HepG2 (cell line): ENCODE data around the gene MLX. TPM values are rescaled to one million over a fixed set of nuclear protein-coding genes. Genes with fewer than 3 reads are reported as not detected.
A peak's percentile ranks its signal among the peaks of the same experiment; 100 is the strongest.

Source experiments
- EZH2 ChIP-seq: conservative IDR thresholded peaks from 2 replicates; pipeline ENCODE4 v1.6.1; 2012; ENCODE audit warnings: mild to moderate bottlenecking, low read depth, low read length, moderate library complexity
- FOXK1 ChIP-seq: sonication (generic); formaldehyde crosslinking; IDR thresholded peaks from 2 replicates; pipeline ENCODE4 v1.4.0; 2020; ENCODE audit warnings: low read depth, missing genetic modification reagents, borderline replicate concordance
- HES4 ChIP-seq: sonication (generic); formaldehyde crosslinking; IDR thresholded peaks from 2 replicates; pipeline ENCODE4 v1.9.0; 2021; ENCODE audit warnings: mild to moderate bottlenecking, missing genetic modification reagents, borderline replicate concordance
- MTF1 ChIP-seq: sonication (generic); formaldehyde crosslinking; IDR thresholded peaks from 2 replicates; pipeline ENCODE4 v1.5.0; 2020; ENCODE audit warnings: missing genetic modification reagents
- SRY ChIP-seq: sonication (generic); formaldehyde crosslinking; IDR thresholded peaks from 2 replicates; pipeline ENCODE4 v1.8.0; 2022; ENCODE audit warnings: mild to moderate bottlenecking, missing genetic modification reagents
- STAG1 ChIP-seq: sonication (generic); formaldehyde crosslinking; IDR thresholded peaks from 2 replicates; pipeline ENCODE4 v1.4.0; 2020; ENCODE audit warnings: missing genetic modification reagents
- TBP ChIP-seq: sonication (generic); formaldehyde crosslinking; IDR thresholded peaks from 2 replicates; pipeline ENCODE4 v1.5.0; 2020; ENCODE audit warnings: missing genetic modification reagents
- TEAD3 ChIP-seq: optimal IDR thresholded peaks from 2 replicates; pipeline ENCODE3; 2016; ENCODE audit warnings: borderline replicate concordance
- TGIF2 ChIP-seq: IDR thresholded peaks from 2 replicates; pipeline ENCODE4 v1.6.1; 2016; ENCODE audit warnings: control low read depth, missing compliant biosample characterization
- ZNF17 ChIP-seq: sonication (generic); formaldehyde crosslinking; IDR thresholded peaks from 2 replicates; pipeline ENCODE4 v1.5.0; 2020; ENCODE audit warnings: mild to moderate bottlenecking, missing genetic modification reagents
- ZNF432 ChIP-seq: sonication (generic); formaldehyde crosslinking; IDR thresholded peaks from 2 replicates; pipeline ENCODE4 v1.5.0; 2020; ENCODE audit warnings: missing genetic modification reagents, mild to moderate bottlenecking, borderline replicate concordance
- ZNF484 ChIP-seq: sonication (generic); formaldehyde crosslinking; IDR thresholded peaks from 2 replicates; pipeline ENCODE4 v1.5.1; 2020; ENCODE audit warnings: mild to moderate bottlenecking, low read depth, missing genetic modification reagents, borderline replicate concordance
- polyA plus RNA-seq, 8 experiments: library from polyadenylated mRNA; depleted of rRNA in 3 of 8; stranded (reverse) in 7 of 8; unstranded in 1 of 8; fragments of >200 nt; fragmentation: Illumina TruSeq in 4 of 8; extraction: Trizol in 4 of 8; gene quantifications; 2 replicates each; pipeline versions ENCODE4 v1.2.1 to v1.2.3, GENCODE V29; 2011 to 2016; ENCODE audit warnings: low read depth in 4 of 8, missing spikeins in 1 of 8, mixed read lengths in 1 of 8; ENCODE audit not compliant: insufficient read depth in 1 of 8
- total RNA-seq, 5 experiments: library from RNA; depleted of rRNA; stranded (reverse); fragments of >200 nt; fragmentation: Illumina TruSeq; extraction: Trizol; gene quantifications; 2 replicates each; pipeline ENCODE4 v1.2.3, GENCODE V29; 2016; ENCODE audit warnings: low read depth in 1 of 5
- TF ChIP-seq, protein P1 (sequence below): sonication (generic); formaldehyde crosslinking; IDR thresholded peaks from 2 replicates; pipeline ENCODE4 v1.5.0; 2020; ENCODE audit warnings: mild to moderate bottlenecking, missing genetic modification reagents
- TF ChIP-seq, protein P2 (sequence below): sonication (generic); formaldehyde crosslinking; IDR thresholded peaks from 2 replicates; pipeline ENCODE4 v1.5.0; 2020; ENCODE audit warnings: mild to moderate bottlenecking, missing genetic modification reagents, moderate library complexity
- TF ChIP-seq, protein P3 (sequence below), 2 experiments: sonication (generic) in 1 of 2; formaldehyde crosslinking in 1 of 2; IDR thresholded peaks; 2 replicates each; pipeline versions ENCODE4 v1.5.1 to v1.6.1; 2011 to 2020; ENCODE audit warnings: borderline replicate concordance in 1 of 2, low read depth in 1 of 2, low read length in 1 of 2, mild to moderate bottlenecking in 1 of 2, missing genetic modification reagents in 1 of 2, moderate library complexity in 1 of 2
- TF ChIP-seq, protein P4 (sequence below): sonication (generic); formaldehyde crosslinking; IDR thresholded peaks from 2 replicates; pipeline ENCODE4 v1.4.0; 2020; ENCODE audit warnings: missing genetic modification reagents, borderline replicate concordance
- TF ChIP-seq, protein P5 (sequence below): sonication (generic); formaldehyde crosslinking; IDR thresholded peaks from 2 replicates; pipeline ENCODE4 v1.5.1; 2020; ENCODE audit warnings: mild to moderate bottlenecking, moderate library complexity, missing genetic modification reagents

The MLX gene
- total and polyA plus RNA-seq, 2 of the 13 experiments (the other 11 are each of a cell fraction or from before 2014, with no cell fraction given) = 38.9 to 74.4 TPM

DNA sequence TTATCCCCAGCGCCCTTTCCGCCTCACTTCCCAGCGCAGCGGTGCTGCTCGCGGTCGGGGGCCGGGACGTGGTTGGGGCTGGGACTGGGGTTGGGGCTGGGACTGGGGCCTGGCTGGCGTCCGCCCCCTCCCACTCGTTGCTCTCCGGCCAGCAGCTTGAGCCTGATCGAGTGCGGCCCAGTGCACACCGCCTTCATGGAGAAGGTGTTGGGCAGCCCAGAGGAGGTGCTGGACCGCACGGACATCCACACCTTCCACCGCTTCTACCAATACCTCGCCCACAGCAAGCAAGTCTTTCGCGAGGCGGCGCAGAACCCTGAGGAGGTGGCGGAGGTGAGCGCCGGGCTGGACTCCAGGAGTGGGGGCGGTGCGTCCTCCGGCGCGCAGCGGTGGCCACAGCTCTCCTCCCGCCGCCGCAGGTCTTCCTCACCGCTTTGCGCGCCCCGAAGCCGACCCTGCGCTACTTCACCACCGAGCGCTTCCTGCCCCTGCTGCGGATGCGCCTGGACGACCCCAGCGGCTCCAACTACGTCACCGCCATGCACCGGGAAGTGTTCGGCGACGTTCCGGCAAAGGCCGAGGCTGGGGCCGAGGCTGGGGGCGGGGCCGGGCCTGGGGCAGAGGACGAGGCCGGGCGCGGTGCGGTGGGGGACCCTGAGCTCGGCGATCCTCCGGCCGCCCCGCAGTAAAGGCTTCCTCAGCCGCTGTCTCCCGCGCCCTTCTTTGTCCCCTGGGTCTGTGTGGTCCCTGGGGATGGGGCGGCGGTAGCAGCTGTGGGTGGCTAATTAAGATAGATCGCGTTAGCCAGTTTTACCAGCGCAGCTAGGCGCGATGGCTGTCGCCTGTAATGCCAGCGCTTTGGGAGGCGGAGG, 12.4 kb upstream of the MLX start (continued):
- TF ChIP-seq, protein P1, sequence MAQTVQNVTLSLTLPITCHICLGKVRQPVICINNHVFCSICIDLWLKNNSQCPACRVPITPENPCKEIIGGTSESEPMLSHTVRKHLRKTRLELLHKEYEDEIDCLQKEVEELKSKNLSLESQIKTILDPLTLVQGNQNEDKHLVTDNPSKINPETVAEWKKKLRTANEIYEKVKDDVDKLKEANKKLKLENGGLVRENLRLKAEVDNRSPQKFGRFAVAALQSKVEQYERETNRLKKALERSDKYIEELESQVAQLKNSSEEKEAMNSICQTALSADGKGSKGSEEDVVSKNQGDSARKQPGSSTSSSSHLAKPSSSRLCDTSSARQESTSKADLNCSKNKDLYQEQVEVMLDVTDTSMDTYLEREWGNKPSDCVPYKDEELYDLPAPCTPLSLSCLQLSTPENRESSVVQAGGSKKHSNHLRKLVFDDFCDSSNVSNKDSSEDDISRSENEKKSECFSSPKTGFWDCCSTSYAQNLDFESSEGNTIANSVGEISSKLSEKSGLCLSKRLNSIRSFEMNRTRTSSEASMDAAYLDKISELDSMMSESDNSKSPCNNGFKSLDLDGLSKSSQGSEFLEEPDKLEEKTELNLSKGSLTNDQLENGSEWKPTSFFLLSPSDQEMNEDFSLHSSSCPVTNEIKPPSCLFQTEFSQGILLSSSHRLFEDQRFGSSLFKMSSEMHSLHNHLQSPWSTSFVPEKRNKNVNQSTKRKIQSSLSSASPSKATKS = no peak
- TF ChIP-seq ZNF484 (CRISPR knock-in tag) (no peak), TBP (CRISPR knock-in tag) (no peak), MTF1 (CRISPR knock-in tag) (no peak; the same call in 1 of the 2 replicates), EZH2 (no peak), ZNF432 (CRISPR knock-in tag) (0 out of 2 replicates have a peak, but pooled peaks have one; percentile 86), STAG1 (CRISPR knock-in tag) (no peak), TGIF2 (peak; percentile 88), SRY (CRISPR knock-in tag) (peak; percentile 80), HES4 (CRISPR knock-in tag) (no peak), TEAD3 (CRISPR knock-in tag) (peak; percentile 86), FOXK1 (CRISPR knock-in tag) (peak; percentile 82; the same call in 1 of the 2 replicates), ZNF17 (CRISPR knock-in tag) (no peak)
- TF ChIP-seq, protein P2, sequence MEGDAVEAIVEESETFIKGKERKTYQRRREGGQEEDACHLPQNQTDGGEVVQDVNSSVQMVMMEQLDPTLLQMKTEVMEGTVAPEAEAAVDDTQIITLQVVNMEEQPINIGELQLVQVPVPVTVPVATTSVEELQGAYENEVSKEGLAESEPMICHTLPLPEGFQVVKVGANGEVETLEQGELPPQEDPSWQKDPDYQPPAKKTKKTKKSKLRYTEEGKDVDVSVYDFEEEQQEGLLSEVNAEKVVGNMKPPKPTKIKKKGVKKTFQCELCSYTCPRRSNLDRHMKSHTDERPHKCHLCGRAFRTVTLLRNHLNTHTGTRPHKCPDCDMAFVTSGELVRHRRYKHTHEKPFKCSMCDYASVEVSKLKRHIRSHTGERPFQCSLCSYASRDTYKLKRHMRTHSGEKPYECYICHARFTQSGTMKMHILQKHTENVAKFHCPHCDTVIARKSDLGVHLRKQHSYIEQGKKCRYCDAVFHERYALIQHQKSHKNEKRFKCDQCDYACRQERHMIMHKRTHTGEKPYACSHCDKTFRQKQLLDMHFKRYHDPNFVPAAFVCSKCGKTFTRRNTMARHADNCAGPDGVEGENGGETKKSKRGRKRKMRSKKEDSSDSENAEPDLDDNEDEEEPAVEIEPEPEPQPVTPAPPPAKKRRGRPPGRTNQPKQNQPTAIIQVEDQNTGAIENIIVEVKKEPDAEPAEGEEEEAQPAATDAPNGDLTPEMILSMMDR = peak; percentile 32
- TF ChIP-seq, protein P3, sequence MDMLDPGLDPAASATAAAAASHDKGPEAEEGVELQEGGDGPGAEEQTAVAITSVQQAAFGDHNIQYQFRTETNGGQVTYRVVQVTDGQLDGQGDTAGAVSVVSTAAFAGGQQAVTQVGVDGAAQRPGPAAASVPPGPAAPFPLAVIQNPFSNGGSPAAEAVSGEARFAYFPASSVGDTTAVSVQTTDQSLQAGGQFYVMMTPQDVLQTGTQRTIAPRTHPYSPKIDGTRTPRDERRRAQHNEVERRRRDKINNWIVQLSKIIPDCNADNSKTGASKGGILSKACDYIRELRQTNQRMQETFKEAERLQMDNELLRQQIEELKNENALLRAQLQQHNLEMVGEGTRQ (IDR thresholded peaks at IDR 0.05; ENCODE audit: low read depth, low read length) = no peak
- TF ChIP-seq, protein P3 (CRISPR knock-in tag; IDR thresholded peaks at IDR 0.05; ENCODE audit: borderline replicate concordance) = no peak; the same call in 1 of the 2 replicates
- TF ChIP-seq, protein P4, sequence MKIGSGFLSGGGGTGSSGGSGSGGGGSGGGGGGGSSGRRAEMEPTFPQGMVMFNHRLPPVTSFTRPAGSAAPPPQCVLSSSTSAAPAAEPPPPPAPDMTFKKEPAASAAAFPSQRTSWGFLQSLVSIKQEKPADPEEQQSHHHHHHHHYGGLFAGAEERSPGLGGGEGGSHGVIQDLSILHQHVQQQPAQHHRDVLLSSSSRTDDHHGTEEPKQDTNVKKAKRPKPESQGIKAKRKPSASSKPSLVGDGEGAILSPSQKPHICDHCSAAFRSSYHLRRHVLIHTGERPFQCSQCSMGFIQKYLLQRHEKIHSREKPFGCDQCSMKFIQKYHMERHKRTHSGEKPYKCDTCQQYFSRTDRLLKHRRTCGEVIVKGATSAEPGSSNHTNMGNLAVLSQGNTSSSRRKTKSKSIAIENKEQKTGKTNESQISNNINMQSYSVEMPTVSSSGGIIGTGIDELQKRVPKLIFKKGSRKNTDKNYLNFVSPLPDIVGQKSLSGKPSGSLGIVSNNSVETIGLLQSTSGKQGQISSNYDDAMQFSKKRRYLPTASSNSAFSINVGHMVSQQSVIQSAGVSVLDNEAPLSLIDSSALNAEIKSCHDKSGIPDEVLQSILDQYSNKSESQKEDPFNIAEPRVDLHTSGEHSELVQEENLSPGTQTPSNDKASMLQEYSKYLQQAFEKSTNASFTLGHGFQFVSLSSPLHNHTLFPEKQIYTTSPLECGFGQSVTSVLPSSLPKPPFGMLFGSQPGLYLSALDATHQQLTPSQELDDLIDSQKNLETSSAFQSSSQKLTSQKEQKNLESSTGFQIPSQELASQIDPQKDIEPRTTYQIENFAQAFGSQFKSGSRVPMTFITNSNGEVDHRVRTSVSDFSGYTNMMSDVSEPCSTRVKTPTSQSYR (CRISPR knock-in tag) = peak; percentile 88; the same call in 1 of the 2 replicates
- TF ChIP-seq, protein P5, sequence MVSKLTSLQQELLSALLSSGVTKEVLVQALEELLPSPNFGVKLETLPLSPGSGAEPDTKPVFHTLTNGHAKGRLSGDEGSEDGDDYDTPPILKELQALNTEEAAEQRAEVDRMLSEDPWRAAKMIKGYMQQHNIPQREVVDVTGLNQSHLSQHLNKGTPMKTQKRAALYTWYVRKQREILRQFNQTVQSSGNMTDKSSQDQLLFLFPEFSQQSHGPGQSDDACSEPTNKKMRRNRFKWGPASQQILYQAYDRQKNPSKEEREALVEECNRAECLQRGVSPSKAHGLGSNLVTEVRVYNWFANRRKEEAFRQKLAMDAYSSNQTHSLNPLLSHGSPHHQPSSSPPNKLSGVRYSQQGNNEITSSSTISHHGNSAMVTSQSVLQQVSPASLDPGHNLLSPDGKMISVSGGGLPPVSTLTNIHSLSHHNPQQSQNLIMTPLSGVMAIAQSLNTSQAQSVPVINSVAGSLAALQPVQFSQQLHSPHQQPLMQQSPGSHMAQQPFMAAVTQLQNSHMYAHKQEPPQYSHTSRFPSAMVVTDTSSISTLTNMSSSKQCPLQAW = peak; percentile 90
